GM21367 (cell line): ENCODE data around the gene RSPO1.
"Not testable (repeated sequence)": the region's sequence is repeated elsewhere in the genome, so short reads cannot be mapped to it uniquely, and the experiment has no call there.

Experiments
- ATAC-seq: cut with Tn5 transposase; IDR thresholded peaks from one replicate; pipeline ENCODE4 v1.9.1; 2021; ENCODE audit not compliant: unreplicated experiment

Gene RSPO1

DNA sequence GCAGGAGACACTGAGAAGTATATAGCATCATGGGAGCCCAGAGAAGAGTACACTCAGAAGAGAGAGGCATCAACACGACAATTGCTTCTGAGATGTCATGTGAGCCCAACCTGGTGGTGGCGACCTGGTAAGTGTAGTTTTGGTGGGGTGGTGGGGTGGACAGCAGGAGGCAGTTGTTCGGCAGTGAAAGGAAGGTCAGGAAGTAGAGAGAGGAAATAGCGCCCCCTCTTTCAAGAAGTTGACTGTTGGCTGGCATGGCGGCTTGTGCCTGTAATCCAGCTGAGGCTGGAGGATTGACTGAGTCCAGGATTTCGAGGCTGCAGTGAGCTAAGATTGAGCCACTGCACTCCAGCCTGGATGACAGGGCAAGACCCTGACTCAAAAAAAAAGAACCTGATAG lies 12.6 kb downstream of the RSPO1 start:
- ATAC-seq, result no peak

DNA sequence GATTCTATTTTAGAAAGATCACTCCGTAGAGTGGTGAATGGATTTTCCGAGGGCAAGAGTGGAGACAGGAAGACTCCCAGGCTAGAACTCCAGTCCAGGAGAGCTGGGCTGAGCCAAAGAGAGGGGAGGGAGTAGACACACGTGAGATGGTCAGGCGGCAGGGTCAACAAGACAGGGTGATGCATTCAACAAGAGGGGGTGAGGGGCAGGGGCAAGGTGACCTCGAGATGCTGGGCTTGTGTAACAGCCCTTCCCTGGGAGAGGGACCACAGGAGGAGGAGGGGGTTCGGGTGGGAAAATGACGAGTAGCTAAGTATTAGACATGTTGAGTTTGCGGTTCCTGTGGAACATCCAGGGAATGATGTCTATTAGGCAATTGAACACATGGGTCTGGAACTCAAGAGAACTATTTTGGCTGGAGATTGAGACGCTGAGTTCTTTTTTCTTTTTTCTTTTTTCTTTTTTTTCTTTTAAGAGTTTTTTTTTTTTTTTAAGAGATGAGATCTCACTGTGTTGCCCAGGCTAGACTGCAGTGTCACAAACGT lies 13.3 kb downstream of the RSPO1 start:
- ATAC-seq, result no peak

DNA sequence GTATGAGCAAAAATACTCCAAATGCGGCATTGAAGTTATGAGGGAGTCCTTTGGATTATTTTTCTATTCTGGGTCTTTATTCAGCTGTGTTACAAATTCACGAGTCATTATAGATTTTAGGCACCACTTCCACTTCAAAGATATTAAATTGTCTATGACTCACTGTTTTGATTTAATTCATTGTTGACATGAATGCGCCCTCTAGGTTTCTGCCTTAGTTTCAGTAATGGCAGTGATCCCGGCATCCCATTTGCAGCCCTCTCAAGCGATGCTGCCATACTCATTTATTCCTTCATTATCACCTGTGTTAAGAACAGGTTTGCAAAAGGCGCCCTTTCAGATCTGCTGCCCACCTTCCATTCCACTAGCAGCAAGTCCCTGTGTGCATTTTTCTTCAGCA lies 14.0 kb downstream of the RSPO1 start:
- no peak for ATAC-seq

DNA sequence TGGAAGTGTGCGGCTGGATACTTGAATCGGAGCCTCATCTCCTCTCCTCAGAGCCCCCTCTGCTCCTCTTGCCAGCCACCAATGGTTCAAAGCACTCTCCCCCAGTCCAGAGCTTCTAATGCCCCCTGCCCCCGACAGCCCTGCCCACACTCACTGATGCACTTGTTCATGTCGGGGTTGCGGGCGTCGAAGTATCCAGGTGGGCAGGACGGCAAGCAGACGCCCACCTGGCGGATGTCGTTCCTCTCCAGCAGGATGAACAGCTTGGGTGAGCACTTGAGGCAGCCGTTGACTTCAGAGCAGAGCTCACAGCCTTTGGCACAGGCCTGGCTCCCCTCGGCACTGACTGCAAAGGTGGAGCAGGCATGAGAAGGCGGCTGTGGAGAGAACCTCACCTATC lies 18.4 kb downstream of the RSPO1 start:
- no peak for ATAC-seq

DNA sequence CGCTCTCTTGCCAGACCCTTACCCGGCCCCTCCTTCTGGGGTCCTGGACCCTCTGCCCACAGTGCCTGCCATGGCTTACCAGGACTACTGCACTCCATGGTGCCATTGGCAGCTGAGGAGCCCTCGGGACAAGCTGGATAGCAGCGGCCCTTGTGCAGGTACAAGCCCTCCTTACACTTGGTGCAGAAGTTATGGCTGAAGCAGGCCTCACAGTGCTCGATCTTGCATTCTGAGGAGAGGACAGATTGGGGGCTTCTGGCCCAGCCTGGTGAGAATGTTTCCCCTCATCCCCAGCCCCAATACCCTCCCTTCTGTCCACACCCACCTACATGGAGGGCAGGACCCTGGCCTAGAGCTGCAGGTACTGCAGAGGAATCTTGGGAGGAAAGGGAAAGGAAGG lies 20.6 kb downstream of the RSPO1 start:
- ATAC-seq, result no peak

DNA sequence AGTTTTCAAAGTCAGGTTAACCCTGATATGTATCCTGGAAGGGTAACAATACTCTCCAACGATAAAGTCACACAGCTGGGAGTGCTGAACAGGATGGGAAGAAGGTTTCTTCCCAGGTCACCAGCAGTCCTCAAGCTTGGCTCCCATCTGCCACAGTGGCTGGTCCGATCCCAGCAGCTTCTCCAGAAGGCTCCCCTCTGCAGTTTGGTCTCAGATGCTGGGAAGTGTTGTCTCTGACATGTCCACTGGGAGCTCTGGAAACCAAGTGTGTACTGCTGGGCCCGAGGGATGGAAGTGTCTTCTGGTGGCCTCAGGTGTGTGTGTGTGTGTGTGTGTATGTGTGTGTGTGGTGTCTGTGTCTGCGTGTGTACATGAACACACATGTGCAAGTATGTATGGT lies 22.5 kb downstream of the RSPO1 start:
- no peak for ATAC-seq

DNA sequence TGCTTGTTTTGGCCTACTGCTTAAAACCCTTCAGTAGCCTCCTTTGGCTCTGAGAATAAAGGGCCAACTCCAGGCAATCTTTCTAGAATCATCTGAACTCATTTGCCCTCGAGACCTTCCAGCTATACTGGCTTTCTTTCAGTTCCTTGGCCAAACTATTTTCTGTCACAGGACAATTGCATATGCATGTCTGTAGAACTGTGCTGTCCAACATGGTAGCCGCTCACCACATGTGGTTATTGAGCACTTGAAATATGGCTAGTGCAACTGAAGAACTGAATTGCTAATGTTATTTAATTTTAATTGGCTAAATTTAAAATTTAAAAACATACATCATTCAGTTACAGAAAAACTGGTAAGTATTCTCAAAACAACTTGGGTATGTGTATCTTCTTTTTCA lies 24.7 kb downstream of the RSPO1 start:
- ATAC-seq, result no peak

DNA sequence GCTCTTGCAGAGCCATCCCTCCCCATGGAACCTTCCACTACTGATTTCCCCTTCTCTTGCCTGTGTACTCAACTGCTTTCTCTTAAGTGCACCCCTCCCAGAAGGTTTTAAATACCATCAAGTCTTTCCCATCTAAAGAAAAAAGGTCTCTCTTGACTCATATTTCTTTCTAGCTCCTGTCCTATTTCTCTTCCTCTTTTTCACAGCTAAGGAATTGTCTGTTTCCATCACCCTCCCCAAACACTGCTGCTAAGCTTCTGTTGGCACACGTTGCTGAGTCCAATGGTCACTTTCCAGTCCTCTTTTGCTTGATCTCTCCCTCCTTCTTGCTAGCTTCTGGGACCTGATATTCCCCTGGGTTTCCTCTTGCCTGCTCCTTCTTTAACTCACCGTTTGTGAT lies 25.7 kb downstream of the RSPO1 start:
- ATAC-seq, result no peak

DNA sequence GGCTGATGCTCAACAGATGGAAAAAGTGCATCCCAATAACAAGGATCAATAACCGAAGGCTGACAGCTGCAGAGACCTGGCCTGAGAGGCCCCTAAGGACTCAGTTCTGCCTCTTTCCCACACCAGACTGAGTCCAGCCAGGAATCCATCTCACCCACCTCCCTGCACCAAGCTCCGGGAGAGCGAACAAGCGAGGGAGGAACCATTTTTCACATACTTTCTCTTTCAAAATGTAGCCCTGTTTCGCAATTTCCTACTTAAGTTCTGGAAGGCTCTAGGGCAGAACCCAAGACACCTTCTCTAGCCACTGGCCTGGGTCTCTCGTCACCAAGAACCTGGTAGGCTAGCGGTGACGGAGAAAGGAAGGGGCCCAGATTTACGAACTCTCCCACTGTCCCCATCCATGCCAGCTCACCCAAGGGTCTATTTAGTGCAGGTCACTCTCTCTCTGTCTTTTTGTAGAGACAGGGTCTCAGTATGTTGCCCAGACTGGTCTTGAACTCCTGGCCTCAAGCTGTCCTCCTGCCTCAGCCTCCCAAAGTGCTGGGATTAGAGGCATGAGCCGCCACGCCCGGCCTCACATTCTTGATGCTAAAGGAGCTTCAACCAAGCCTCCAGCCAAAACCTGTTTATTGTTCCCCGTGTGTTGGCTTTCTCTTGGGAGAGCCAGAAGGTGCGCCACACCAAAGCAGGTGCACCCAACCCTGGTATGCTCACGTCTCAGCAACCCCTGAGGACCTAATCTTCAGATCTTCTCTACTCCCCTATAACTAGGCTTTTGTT lies 28.0 kb downstream of the RSPO1 start:
- ATAC-seq, result no peak

DNA sequence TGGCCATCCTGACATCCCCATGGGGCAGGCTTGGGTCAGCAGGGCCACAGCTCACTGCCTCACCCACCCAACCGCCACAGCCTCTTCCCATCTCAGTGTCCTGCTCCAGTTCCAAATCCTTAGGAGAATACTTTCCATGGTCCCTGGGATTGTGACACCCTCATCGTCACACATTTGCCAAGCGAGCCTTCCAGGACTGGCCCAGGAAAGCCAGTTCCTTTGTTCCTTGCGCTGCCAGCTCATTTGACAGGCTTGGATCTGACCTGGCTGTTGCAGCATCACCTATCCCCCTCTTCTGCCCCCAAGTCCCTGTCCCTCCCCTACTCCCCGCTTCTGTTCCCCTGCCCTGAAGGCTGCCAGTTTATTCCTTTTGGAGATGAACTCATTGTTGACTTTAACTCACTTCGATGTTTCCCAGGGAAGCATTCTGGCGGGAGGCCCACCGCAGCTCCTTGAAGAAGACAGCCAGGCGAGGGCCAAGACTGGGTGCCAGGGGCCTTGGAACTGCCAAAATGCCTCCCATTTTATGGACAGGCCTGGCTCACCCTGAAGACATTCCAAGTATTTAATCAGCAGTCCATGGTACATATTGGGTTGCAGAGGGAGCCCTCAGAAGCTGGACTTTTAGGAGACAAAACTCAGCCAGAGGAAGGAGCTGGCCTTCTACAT lies 28.8 kb downstream of the RSPO1 start:
- no peak for ATAC-seq

DNA sequence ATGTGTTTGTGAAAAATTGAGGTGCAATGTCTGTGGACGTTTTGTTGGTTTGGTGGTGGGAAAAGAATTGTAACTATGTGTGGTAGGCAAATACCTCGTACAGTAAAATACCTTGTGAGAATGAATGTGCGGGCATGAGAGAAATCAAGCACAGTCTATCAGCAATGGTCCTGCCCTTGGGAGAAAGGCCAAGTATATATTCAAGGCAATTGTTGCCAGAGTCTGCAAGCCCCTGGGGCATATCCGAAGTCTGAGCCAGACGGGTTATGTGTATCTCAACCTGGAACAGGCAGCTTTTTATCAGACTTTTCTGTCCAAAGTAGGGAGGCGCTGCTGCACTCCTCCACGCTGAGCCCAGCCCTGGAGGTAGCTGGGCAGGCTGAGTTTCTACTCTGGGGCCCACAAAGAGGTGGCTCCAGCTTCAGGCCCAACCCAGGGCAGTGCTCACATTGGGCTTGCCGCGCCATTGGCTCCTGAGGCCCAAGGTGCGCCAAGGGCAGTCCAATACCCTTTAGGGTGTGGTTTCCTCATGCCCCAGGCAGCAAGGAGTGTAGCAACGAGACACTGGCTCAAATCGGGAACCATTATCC lies 29.5 kb downstream of the RSPO1 start:
- no peak for ATAC-seq

DNA sequence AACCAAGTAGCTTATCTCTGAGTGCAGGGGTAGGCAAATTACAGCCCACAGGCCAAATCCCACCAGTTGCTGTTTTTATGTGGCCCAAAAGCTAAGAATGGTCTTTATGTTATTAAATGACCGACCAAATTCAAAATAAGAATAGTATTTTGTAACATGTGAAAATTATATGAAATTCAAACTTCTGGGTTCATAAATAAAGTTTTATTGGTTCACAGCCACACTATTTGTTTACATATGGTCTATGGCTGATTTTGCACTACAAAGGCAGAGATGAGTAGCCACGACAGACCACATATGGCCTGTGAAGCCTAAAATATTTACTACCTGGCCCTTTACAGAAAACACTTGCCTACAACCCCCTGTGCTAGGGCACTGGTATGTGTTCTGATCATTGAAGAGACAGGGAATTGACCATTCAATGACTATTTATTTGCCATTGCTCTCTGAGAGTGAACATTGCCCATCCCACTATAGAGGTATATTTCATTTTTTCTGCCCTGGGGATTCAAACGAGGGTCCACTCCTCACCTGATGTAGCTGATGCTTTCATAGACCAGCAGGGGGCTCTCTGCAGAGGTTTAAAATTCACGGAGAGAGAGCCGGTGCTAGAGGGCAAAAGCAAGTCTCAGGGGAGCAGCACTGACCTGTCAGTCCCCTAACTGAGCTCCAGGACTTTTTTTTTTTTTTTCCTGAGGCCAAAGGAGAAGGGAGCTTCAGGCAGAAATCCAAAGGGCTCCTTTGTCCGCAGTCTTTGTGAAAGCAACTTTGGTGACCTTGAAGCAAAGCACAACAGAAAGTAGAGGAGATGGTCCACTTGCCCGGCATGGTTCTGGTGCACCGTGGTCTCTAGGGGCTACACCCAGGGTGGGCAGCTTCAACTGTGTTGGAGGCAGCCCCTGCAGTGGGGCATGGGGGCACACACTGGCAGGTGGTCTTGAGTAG lies 31.7 kb downstream of the RSPO1 start:
- no peak for ATAC-seq

DNA sequence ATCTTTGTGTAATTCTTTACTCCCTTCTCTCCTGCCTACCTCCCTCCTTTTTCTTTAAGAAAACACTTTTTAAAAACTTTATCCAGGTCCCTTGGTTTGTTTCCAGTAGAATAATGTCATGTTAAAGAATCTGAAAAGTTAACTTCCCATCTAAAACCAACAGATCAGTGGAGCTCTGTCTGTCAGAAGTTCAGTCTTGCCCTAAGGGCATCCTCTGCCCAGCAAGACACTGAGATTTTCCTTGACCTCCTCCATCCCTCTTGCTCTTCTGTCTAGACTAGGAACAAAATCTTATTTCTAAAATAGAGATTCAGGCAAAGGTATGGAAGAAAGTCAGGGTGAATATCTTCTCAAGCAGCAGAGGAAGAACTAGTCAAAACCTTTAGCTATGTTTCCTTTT lies 33.3 kb downstream of the RSPO1 start:
- ATAC-seq, result no peak

DNA sequence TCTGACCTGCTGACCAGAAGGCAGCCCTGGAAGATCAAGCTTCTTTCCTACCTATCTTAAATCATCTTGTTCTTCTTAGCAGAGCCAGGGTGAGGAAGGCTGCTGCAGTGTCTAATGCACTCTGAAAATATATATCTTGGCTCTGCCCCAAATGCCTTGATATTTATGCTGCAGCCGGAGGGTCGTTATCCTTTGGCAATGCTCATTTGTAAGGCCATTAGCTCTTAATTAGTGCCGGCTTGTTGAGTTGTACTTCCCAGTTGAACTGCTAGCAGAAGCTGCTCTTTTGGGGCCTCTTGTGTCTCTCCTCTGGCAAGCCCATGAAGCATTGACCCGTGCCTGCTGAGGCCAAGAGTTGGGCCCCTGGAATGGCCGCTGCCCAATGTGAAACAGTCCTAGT lies 34.8 kb downstream of the RSPO1 start:
- no peak for ATAC-seq

DNA sequence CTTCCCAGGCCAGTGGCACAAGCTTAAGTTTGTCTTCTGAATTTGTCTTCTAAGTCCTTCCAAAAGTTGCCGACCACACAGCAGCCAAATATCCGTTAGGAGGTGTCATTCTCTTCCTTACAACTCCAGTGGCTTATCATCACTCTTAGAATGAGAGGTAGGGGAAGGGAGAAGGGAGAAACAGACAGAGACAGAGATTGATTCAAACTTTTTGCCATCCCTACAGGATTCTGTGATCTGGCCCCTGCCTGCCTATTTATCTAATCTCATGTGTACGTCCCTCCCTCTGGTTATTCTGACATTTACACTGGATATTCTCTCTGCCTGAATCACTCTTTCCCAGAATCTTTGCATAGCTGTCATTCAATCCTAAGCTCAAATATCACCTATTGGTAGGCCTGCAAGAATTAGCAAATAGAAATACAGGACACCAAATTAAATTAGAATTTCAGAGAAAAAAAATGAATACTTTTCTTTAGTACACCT lies 38.5 kb downstream of the RSPO1 start:
- no peak for ATAC-seq

DNA sequence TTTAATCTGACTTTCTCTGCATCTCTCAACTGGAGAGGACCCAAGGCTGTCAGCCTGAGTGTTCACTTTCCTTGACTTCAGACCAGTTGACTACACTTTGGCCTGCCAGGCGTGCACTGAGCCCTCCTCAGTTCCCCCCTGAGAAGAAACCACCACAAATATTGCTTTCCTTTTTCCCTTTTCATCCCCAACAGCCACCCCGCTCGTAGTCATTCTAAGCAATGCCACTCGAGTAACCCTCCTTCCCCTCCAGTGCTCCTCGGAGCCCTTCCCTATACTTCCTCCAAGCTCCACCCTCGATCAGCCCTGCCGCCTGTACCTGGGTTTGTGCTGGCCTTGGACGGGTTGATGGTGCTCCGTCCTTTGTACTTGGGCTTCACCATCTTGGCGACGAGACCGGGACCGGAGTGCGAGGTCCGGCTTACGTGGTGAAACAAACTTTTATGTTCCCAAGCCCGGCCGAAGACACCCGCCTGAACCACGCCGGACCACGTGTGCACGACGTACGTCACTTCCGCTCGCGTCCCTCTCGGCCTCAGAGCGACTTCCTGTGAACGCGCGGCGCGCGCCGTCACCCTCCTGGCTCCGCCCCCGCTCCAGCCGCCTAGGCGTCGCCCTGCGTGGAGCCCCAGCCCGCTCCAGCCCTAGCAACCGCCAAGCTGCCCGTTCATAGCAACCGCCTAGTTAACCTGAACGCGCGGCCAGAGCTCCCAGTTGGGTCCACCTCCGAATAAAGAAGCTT lies 39.1 kb downstream of the RSPO1 start, which contains the start of gene GNL2:
GNL2 (minus strand) TSS at position 498 of the 742 bp plus-strand sequence; CDS start at position 383, 115 bp downstream.
- ATAC-seq, result peak; percentile 92

DNA sequence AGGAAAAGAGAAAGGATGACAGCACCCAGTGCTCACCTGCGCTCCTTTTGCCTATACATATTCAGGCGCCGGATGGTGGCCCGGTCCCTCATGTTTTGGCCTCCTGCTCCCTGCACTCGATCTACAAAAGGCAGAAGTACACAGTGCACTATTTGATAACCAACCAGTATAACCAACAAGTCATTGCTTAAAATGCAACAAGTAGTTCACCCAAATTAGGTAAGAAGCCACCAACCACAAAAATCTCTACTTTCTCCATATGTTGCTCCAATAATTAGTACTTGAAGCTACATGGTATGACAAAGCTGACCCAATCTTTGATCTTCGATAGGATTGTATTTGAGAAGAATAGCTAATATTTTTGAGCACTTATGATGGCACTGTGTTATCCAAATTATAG lies 41.0 kb downstream of the RSPO1 start:
- no peak for ATAC-seq

DNA sequence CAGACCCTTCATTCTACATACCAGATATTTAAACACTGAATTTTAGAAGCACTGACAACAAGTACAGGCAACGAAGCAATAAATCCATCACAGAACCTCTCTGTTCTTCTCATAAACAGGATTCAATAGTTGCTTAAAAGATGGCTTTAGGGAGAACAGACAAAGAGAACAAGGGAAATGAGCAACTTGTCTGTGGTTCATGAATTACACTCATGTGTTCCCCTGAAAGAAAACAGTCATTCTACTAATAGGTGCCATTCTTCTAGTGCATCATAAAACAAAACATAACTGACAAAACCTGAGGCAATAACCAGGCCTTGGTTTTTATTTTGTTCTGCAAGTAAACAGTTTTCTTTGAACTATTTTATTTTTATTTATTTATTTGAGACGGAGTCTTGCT lies 45.8 kb downstream of the RSPO1 start:
- ATAC-seq, result no peak

DNA sequence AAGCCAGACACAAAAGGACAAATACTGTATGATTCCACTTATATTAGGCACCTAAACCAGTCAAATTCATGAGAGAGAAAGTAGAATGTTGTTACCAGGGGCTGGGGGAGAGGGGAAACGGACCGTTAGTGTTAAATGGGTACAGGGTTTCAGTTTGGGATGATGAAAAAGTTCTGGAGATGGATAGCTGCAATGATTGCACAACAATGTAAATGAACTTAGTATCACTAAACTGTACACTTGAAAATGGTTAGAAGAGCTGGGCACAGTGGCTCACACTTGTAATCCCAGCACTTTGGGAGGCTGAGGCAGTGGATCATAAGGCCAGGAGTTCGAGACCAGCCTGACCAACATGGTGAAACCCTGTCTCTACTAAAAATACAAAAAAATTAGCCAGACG lies 50.1 kb downstream of the RSPO1 start:
- ATAC-seq, result not testable (repeated sequence)

DNA sequence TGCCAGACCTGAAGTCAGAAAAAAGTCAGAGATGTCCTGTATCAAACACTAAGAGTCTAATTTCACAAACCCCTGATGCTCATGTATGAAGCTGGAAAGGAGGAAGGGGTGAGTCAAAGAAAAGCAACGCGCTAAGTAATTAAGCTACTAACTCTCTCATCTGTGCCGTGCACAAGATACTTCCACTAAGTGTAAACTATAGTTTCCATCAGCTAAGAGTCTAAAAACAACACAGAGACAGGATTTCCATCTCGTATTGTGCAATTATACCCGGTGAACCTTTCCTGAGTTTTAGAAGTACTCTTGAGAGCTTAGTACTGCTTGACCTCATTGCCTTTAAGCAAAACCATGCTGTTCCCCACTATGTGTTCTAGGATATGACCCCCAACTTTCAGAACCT lies 59.0 kb downstream of the RSPO1 start:
- ATAC-seq, result no peak
